Neutrophil (primary cell): ENCODE results near the gene KIAA1549.

Experiments used
- H3K27ac ChIP-seq: fragments of 200-600 bp; sonication (generic); 2 replicates; pipeline ENCODE4 v1.5.1; 2016; ENCODE audit warnings: mild to moderate bottlenecking, moderate library complexity
- H3K27me3 ChIP-seq: fragments of 200-600 bp; sonication (generic); 2 replicates; pipeline ENCODE4 v1.6.0; 2016; ENCODE audit warnings: mild to moderate bottlenecking
- H3K36me3 ChIP-seq: fragments of 200-600 bp; sonication (generic); 2 replicates; pipeline ENCODE4 v1.5.1; 2017
- H3K4me1 ChIP-seq, 2 experiments: fragments of 200-600 bp in 1 of 2; sonication (generic) in 1 of 2; 1 replicate in 1 of 2; 2 replicates in 1 of 2; pipeline versions ENCODE4 v1.5.1 to v1.6.1; 2013 to 2016; ENCODE audit warnings: low read depth in 1 of 2, low read length in 1 of 2, mild to moderate bottlenecking in 1 of 2, moderate library complexity in 1 of 2; ENCODE audit not compliant: control insufficient read depth in 1 of 2, insufficient read depth in 1 of 2
- H3K4me3 ChIP-seq, 2 experiments: fragments of 200-600 bp in 1 of 2; sonication (generic) in 1 of 2; 1 replicate in 1 of 2; 2 replicates in 1 of 2; pipeline ENCODE4 v1.5.1; 2013 to 2016; ENCODE audit warnings: low read depth in 1 of 2, low read length in 1 of 2, mild to moderate bottlenecking in 1 of 2, moderate library complexity in 1 of 2
- H3K9me3 ChIP-seq: fragments of 200-600 bp; sonication (generic); 2 replicates; pipeline ENCODE4 v1.5.1; 2016
- TF ChIP-seq, protein P1 (sequence below): fragments of 200-600 bp; sonication (generic); IDR thresholded peaks from 2 replicates; pipeline ENCODE4 v1.5.1; 2016; ENCODE audit warnings: antibody characterized with exemption

KIAA1549 gene

DNA sequence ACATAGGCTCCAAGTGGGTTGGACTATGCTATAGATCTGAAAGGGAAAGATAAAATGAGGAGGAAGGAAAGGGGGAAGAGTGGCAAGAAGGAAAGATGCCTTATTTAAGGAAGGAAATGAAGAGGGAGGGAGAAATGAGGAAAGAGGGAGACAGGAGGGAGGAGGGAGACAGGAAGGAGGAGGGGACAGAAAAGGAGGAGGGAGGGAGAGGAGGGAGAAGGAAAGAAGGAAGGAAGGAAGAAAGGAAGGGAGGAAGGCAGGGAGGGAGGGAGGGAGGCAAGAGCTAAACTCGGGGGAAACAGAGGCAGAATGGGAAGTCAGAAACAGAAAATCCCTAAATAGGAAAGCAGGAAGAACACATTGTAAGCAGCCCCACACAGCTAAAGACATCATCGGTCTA lies 67.4 kb downstream of the KIAA1549 start:
- Histone ChIP-seq H3K4me1 (no peaks in the 10 kb centered on the region), H3K27me3 (no peaks in the 10 kb centered on the region), H3K4me3 (no peak overlapping the region), H3K36me3 (no peaks in the 10 kb centered on the region), H3K9me3 (no peaks in the 10 kb centered on the region), H3K27ac (no peak overlapping the region)
- TF ChIP-seq, protein P1, sequence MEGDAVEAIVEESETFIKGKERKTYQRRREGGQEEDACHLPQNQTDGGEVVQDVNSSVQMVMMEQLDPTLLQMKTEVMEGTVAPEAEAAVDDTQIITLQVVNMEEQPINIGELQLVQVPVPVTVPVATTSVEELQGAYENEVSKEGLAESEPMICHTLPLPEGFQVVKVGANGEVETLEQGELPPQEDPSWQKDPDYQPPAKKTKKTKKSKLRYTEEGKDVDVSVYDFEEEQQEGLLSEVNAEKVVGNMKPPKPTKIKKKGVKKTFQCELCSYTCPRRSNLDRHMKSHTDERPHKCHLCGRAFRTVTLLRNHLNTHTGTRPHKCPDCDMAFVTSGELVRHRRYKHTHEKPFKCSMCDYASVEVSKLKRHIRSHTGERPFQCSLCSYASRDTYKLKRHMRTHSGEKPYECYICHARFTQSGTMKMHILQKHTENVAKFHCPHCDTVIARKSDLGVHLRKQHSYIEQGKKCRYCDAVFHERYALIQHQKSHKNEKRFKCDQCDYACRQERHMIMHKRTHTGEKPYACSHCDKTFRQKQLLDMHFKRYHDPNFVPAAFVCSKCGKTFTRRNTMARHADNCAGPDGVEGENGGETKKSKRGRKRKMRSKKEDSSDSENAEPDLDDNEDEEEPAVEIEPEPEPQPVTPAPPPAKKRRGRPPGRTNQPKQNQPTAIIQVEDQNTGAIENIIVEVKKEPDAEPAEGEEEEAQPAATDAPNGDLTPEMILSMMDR, result no peak

DNA sequence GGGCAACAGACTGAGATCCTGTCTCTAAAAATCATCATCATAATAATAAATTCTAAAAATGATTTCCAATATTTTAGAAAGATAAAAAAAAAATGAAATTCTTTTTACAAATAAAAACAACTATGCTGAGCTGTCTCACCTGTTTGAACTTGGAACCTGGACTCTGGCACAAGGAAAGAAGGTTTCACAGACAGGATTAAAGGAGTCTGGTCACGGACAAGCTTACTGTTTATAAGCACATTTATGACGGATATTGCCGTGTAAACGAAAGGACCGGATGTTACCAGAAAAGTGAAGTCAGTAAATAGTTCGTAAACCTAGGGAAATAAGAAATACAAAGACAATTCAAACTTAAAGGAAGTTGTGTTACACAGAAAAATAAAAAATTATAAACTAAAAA lies 70.2 kb downstream of the KIAA1549 start:
- Histone ChIP-seq H3K9me3 (no peaks in the 10 kb centered on the region), H3K4me1 (no peaks in the 10 kb centered on the region), H3K27ac (no peak overlapping the region), H3K36me3 (no peaks in the 10 kb centered on the region), H3K4me3 (no peak overlapping the region), H3K27me3 (no peaks in the 10 kb centered on the region)
- TF ChIP-seq, protein P1, result no peak

- Histone ChIP-seq H3K27me3 (no peaks in the 10 kb centered on the region), H3K4me1 (no peaks in the 10 kb centered on the region), H3K27ac (no peak overlapping the region), H3K36me3 (no peaks in the 10 kb centered on the region), H3K9me3 (no peaks in the 10 kb centered on the region), H3K4me3 (no peak overlapping the region)
- TF ChIP-seq, protein P1, result no peak
Measured at GRCh38 chr7:138907850-138908249, 73.3 kb downstream of the KIAA1549 start.

- Histone ChIP-seq H3K9me3 (no peaks in the 10 kb centered on the region), H3K27ac (no peak overlapping the region), H3K36me3 (no peaks in the 10 kb centered on the region), H3K27me3 (no peaks in the 10 kb centered on the region), H3K4me1 (no peaks in the 10 kb centered on the region), H3K4me3 (no peak overlapping the region)
- TF ChIP-seq, protein P1, result no peak
Measured at GRCh38 chr7:138907201-138907847, 73.9 kb downstream of the KIAA1549 start.

- H3K4me1 ChIP-seq, result no peaks in the 10 kb centered on the region
- TF ChIP-seq, protein P1, result no peak
- no peaks in the 10 kb centered on the region for H3K9me3 ChIP-seq
- H3K36me3 ChIP-seq, result no peaks in the 10 kb centered on the region
- H3K27me3 ChIP-seq, result no peaks in the 10 kb centered on the region
- H3K27ac ChIP-seq, result no peak overlapping the region
- H3K4me3 ChIP-seq, result no peak overlapping the region
Measured at GRCh38 chr7:138903859-138904435, 77.2 kb downstream of the KIAA1549 start.
